Stimulated activated CD4-positive, alpha-beta T cell treated with anti-CD3 and anti-CD28 coated beads, Interleukin-1b, Interleukin-23, amount 100 ng/mL, for 48 hours (primary cell): Measurements from ENCODE around the gene ACKR3.

ENCODE experiments used
- DNase-seq: peaks from one replicate; pipeline ENCODE4 v3.0.0-alpha.2; 2020

ACKR3 gene

DNA sequence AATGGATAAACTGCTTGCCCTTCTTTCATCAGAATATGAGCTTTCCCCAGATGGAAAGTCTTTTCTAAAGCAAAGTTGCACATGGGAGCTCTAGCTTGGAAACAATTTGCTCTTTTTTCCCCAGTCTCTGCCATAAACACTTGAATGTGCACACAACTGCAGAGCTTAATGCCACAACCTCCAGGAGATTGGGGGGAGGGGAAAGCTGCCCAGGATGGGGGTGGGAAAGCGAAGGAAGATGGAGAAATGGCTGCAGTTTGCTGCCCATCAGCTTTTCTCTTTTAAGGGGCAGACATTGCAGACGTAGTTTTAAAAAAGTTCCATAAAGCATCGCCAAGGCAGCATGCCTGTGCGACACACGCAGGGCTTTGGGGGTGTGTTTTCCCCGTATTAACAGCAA lies 1.5 kb downstream of the ACKR3 start:
- no peak for DNase-seq

DNA sequence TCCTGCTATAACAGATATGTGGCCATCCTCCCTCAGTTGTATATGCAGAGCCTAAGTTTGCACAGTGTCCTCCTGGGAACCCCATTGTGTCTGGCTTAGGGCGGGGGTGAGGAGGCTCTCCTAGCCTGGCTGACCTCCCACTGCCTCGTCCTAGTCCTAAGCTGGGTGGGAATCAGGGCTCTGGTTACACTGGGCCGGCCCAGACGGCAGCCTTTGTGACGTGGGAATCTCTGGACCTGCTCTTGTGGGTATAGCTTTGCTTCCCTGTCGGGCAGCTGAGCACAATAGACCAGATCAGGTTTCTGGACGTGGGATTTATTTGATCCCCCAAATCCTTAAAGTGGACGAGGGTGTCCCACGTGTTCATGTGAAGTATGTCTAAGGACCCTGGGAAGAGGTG lies 2.9 kb downstream of the ACKR3 start:
- DNase-seq, result no peak

DNA sequence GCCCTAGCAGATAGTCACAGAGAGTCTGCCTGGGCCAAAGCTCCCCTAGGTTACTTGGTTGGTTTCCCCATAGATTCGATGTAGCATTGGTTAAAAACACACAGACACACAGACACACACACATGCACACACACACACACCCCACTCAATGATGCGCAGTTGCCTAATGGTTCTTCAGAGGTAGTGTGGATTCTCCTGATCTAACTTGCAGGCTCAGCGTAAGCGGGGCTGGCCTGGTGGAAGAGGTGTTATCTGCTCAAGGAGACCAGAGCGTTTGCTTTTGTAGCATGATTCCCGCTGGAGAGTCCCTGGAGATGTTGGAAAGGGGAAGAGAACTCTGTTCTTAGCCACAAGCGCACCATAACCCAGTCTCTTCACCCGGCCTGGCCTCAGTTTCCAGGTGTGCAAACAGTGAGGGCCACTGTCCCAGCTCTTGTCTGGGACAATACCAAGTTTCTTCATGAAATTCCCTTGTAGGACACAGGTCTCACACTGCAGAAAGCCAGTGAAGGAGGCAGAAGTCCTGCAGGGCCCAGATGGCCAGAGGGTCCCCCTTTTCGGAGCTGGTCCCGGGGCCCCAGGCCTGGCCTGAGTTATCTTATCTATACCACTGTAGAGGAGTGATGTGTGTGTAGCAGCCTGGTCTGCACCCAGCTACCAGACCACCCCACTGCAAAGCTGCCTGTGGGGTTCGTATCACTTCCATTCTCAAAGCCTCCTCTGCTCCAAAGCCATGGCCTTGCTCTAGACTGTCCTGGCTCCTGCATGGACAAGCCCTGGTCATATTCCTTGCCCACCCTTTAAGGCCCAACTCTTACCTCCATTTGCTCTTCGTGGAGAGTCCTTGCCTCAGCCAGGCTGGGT lies 3.7 kb downstream of the ACKR3 start:
- DNase-seq, result no peak

DNA sequence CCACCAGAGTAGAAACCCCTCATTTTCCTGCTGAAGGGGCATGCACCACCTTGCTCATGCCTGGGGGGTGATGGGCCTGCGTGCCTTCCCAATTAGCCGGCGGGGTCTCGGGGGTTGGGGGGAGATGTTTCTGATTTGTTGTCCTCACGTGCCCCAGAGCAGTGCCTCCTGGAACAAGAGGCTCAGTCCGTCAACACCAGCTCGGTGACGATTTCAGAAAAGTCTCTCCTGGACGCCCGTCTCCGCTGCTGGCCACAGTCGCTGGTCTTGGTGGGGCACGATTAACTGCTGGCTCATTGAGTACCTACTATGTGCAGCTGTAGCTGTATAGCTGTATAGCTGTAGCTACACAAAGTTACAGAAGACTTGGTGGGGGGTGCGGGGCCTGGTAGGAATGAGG lies 4.4 kb downstream of the ACKR3 start:
- no peak for DNase-seq

DNA sequence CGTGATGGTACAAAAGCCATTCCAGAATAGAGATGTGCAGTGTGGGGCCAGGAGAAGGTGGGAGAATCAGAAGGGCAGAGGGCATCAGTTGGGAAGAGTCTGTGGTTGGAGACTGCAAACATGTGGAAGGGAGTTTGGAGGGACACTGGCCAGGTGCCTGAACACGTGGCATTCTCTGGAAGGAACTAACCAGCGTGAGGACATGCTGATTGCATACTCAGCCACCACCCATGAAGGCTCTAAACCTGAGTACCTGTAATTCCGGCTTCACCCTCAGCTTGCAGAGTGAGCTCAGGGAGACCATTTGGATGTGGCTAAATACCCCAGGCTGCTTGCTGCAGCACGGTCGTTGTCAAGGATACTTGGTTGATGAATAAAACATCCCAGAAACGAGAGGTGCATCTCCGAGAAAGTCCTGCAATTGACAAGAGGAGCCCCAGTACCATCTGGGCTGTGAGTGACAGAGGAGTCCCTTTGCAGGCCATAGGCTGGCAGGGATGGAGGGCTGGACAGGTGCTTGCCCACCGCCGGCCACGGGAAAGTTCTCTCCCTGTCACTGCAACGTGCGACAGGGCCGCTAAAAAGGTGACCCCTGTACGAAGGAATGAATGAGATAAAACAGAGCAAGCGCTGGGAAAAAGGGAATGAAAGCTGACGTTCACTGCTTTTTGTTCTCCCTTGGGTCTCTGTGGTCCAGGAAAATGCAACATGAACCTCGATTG lies 5.0 kb downstream of the ACKR3 start:
- no peak for DNase-seq

DNA sequence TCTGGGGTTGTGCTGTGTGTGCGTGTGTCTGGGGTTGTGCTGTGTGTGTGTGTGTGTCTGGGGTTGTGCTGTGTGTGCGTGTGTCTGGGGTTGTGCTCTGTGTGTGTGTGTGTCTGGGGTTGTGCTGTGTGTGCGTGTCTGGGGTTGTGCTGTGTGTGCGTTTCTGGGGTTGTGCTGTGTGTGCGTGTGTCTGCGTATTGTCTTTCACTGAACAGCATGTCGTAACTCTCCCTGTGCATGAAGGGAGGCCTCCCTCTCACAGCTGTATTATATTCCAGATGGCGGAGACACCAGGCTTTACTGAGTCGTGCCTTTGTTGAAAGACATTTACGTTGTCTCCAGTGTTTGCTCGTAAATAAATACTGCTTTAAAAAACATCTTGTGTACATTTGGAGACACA lies 5.9 kb downstream of the ACKR3 start:
- no peak for DNase-seq

DNA sequence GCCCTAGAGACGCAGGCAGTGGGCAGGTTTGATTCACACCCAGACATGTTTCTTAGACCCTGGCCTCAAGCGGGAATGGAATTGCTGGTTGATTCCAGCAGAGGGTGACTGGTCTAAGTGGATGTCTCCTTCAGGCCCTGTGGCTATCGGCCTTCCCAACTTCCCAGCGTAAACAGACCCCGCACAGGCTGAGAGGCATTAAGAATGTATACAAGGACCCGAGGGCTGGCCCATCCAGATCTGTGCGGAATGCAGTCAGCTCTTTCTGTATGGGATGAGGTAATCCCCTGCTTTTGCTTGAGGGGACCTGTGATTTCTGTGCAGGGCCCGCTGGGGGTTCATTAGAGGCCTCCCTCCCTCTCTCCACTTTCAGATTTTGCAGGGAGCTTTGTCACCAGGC lies 6.5 kb downstream of the ACKR3 start:
- DNase-seq, result no peak

DNA sequence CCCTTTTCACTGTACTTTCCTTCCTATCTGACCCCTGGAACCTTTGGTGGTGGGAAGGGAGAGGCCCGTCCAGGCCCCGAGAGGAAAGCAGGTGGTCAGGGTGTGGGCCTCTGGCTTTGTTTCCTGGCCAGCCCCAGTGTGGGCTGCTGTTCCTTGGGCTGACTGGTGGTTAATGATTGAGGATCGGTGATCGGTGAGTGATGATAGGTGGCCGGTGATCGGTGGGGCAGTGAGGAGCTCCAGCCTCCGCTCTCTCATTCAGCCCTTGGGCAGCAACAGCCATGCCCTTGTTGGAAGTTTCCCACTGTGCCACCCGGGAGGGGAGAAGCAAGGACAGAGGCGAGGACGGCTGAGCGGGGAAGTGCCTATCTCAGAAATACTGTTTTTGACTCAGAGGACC lies 7.3 kb downstream of the ACKR3 start:
- no peak for DNase-seq

DNA sequence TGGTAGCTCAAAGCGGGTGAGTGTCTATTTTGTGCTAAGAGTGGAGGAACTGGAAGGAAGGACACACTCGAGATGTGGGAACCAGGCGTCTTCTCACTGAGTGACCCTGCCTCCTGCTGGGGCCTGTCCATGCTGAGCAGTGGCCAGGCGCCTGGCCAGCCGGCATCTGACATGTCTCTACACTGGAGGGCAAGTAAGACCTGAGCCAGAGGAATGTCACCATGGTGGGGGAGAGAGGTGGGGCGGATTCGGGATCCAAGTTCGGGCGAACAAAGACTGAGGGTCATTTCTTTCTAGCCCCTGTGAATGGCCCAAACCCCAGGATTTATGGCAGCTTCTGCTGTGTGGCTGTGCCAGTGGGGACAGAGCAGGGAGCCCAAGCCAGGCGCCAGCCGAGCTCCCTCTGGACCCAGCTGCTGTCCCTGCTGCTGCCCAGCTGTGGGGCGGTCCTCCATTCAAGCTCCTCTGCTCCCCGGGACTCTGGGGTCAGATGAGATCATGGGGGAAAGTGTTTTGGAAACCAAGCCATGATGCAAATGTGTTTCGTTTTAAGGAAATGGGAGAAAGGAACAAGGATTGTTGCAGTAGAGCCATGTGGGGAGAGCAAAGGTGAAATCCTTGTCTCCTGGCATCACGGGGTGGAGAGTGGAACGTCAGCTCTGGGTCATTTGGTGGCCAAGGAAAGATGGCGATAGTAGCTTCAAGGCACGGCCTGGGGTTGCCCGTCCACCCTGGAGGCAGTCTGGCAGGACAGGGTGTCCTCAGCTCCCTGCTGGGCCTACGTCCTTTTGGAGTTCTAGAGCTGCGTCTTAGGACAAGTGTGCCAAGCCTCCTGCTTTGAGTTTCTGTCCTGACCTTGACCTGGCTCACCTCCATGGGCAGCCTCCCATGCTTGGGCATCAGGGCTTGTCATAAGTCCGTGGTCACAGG lies 8.1 kb downstream of the ACKR3 start:
- no peak for DNase-seq

DNA sequence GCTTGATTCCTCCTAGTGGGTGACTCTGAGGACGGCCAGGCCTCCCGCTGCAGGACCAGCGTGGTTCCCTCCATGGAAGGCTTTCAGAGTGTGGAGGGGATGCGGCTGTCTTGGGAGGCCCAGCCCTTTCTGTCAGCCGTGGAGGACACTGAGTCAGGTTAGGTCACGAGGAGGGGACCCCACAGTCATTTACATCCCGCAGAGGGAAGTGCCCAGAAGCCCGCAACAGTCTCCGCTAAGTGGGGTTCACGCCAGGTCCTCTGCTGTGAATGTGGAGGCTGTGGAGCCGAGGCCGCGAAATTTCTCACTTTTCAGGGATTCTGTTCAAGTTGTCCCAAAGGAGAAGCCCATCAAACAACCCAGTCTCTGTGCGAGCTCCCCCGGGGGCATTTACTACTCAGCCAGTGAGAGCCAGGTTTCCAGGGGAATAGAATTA lies 8.8 kb downstream of the ACKR3 start:
- DNase-seq, result no peak

DNA sequence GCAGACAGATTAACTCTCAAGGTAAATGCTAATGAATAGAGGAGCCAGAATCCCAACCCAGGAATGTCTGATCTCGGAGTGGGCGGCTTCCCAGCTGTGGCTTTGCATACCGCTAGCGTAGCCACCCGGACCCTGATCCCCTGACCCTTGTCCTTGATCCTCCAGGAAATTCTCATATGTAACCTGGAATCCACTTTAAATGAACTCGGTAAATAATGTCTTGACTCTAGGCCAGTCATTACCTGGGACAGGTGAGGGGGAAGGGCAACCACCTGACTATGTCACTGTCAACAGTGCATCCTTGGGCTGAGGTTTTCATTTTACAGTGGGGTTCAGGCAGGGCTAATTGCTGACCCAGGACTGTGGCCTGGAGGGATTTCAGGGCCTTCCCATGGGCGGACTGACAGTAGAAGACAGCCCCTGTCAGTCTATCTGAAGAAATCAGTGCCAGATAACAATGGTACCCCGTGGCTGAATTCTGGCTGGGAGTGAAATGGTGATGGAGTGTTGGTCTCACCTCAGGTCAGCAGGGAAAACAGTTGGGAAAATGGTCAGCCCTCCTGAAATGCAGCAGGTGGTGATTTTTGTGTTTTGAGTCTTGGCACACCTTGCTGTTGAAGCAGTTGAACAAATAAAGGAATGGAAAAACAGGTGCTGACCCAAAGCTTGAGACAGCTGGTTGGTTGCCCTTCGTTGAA lies 9.6 kb downstream of the ACKR3 start:
- DNase-seq, result no peak

DNA sequence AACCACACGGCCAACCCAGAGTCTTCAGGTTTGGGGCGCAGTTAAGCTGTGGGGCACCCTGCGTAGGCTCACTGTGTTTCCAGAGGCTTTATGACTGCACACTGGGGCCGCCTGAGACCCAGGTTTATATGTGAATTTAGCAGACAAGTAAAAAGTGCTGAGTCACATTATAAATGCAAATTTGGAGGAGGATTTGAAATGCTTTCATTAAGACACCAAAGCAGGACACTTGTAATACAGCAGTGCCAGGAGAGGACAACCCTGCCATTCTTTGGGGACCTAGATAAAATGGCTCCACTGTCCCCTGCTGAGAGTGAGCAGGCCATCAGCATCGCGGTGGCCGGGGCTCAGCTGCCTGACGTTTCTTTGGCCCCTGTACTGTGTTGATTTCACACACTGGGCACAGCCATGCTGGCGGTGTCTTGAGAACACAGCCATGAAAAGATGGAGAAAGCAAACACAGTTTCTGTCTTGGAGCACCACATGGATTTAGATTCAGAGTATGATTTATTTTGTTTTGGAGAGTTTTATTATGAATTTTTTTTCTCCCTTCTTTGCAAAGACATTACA lies 10.2 kb downstream of the ACKR3 start:
- DNase-seq, result no peak

DNA sequence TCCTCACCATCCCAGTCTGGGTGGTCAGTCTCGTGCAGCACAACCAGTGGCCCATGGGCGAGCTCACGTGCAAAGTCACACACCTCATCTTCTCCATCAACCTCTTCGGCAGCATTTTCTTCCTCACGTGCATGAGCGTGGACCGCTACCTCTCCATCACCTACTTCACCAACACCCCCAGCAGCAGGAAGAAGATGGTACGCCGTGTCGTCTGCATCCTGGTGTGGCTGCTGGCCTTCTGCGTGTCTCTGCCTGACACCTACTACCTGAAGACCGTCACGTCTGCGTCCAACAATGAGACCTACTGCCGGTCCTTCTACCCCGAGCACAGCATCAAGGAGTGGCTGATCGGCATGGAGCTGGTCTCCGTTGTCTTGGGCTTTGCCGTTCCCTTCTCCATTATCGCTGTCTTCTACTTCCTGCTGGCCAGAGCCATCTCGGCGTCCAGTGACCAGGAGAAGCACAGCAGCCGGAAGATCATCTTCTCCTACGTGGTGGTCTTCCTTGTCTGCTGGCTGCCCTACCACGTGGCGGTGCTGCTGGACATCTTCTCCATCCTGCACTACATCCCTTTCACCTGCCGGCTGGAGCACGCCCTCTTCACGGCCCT lies 11.2 kb downstream of the ACKR3 start:
- no peak for DNase-seq

DNA sequence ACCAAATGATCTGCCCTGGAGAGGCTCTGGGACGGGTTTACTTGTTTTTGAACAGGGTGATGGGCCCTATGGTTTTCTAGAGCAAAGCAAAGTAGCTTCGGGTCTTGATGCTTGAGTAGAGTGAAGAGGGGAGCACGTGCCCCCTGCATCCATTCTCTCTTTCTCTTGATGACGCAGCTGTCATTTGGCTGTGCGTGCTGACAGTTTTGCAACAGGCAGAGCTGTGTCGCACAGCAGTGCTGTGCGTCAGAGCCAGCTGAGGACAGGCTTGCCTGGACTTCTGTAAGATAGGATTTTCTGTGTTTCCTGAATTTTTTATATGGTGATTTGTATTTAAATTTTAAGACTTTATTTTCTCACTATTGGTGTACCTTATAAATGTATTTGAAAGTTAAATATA lies 11.9 kb downstream of the ACKR3 start:
- DNase-seq, result no peak

DNA sequence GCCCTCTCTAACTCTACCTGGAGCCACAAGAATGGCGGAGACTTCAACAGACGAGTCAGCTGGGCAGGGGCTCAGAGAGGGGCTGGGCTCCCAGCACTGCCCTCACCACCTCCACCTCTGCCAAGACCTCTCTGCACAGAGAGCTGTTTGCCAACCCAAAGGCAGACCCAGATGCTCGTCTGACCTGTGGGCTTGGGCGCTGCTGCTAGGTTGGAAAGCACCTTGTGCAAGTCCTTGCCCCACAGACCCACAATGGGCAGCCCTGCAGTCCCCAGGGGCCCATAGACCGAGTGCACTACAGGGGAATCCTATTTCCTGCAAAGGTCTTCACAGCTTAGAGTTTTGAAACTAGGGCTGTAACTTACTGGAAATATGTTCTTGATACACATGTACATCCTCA lies 13.3 kb downstream of the ACKR3 start:
- no peak for DNase-seq

DNA sequence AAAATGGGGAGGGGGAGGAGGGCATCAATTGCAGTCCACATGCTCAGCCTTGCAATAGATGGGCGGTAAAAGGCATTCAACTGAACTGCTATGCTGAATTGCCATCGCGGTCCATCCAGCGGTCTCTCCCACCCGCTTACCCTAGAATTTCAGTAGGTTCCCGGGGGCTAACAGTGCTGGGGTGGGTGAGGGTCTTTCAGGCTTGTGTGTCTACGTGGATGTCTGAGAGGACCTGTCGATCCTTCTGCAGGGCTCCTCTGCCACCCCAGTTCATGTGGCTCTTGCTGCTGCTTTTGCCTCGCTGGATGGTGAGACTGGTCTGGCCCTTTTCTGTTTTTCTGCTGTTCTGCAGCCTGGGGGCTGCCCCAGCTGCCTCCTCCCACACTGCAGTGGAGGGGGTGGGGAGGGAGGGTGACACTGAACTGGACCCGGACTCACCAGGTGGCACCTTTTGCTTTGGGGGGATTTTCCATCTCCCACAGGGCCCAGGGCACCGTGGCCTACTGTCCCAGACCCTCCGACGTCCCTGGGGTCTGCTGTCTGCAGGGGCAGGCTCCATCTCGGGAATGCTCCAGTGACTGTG lies 14.1 kb downstream of the ACKR3 start:
- DNase-seq, result no peak

DNA sequence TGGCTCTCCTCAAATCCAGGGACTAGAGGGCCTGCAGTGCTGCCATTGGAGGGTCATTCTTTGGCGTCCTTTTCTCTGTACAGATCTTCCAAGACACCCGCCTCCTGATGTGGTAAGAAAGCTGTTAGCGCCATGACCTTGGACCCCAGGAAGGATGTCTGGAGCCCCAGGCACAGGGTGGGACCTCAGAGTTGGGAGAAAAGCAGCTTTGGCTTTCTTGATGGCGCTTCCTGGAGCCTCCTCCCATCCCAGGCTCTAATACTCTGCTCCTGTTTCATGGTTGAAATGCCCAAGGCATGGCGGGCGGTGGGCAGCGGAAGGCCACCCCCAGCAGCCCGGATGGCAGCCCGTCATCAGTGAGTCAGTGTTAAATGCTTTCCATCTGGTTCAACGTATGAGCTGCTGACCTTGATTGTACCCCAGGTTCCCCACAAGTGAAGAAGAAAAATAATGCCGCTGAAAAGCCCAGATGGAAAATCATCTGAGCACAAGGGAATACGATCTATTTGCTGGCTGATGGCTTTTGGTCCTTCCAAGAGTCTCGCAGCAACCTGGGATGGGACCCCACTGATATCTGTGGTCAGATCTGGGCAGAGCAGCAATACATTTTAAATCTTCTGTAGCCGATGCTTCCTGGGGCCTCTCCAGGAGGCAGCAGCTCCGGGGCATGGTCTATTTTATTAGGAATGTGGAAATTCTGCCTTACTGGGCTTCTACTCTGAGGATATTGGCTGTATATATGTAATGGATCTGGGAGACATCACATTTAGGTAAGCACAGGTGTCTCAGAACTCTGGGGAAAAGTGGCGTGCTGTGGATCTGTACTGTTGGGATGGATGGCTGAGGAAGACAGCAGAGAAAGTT lies 15.1 kb downstream of the ACKR3 start:
- no peak for DNase-seq

DNA sequence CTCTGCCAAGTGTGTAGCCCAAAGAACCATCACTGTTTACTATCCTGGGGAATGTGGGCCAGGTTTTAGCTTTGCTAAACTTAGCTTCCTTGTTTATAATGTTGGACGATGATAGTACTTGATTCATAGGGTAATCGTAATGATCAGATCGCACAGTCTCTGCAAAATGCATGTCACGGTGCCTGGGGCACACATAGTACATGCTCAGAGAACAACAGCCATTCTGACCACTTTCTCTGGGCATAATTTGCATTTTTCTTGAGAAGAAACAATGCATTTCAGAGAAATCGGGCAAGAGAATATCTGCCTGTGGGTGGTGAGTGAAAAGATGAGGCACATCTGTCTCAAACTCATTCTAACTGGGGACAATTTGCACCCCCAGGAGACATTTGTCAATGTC lies 16.3 kb downstream of the ACKR3 start:
- no peak for DNase-seq

DNA sequence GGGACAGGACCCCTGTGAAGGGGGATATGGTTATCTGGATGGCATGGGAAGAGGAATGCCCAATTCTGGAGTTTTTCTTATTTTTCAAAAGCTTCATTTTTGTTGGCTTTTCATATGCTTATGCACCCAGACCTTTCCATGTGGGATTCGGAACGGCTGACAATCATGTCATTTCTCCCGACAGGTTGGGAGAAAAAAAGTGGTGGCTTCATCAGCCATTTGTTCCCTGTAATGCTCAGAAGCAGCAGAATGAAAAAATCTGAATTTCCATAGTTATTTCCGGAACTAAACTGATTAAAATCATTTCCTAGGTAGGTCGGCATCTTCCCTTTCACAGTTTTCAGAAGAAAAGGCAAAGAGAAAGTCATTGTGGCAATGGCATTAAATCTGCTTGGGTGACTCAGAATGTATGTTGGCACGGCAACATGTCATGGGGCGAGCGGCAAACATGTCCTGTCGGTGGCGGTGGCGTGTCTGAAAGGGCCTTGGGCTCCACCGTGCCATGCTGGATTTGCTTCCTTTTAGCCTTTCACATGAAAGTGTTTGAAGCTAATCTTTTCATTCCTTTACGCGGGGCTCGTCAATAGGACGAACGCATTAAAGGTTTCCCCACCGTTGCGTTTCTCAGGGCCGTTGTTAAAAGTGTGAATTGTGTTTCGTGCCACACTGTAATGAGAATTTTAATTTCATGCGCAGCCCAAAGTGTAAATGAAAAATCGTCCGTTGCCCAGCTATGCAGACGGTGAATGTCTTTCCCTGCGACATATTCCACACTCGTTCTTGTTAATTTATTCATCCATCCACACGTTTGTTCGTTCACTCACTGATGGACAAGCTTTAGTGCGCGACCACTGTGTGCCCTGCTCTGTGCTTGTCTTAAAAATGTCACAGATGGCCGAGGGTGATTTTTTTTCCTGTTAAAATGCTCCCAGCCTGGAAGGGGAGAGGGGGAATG lies 18.5 kb downstream of the ACKR3 start:
- no peak for DNase-seq
